HepG2 (cell line): Measurements from ENCODE around the gene SP8. TPM values are rescaled to one million over a fixed set of nuclear protein-coding genes. Genes with fewer than 3 reads are reported as not detected.

Source experiments
- ATAC-seq: fragments of 200-7000 bp; cut with Tn5 transposase; 3 replicates; pipeline ENCODE4 v1.9.1; 2020; ENCODE audit warnings: mild to moderate bottlenecking, moderate library complexity
- BruUV-seq: library from RNA; stranded (reverse); fragments of 400-500 nt; replicated peaks from 2 replicates; lab custom pipeline; 2021; lab: Mats Ljungman, UMichigan
- CTCF ChIA-PET: fragments of 300-600 bp; formaldehyde crosslinking; extraction: SDS; loops from one replicate; lab custom pipeline; 2021; ENCODE audit warnings: low total read pairs, inconsistent platforms, low intra/inter-chr PET ratio; lab: Yijun Ruan, JAX
- POLR2A ChIA-PET: fragments of 350-600 bp; sonication (Branson Sonifier 250); formaldehyde crosslinking; loops from one replicate; lab custom pipeline; 2020; ENCODE audit warnings: antibody characterized with exemption, inconsistent platforms; lab: Yijun Ruan, JAX
- DNase-seq: peaks from one replicate; pipeline ENCODE4 v3.0.0-alpha.2; 2015; ENCODE audit warnings: low spot score
- FAIRE-seq: peaks from 3 replicates; lab custom pipeline; 2011; peaks lifted over from hg19 to GRCh38; lab: Jason Lieb, UNC
- H2AFZ ChIP-seq: one replicate; pipeline ENCODE4 v1.6.1; 2011; ENCODE audit warnings: low read length, inconsistent platforms
- H3K27ac ChIP-seq: fragments of 300-600 bp; 3 replicates; pipeline ENCODE4 v1.8.0; 2011; ENCODE audit warnings: mixed run types, mild to moderate bottlenecking, mixed read lengths, low read length, inconsistent platforms; ENCODE audit not compliant: insufficient read depth; ENCODE audit errors: extremely low read length
- H3K27me3 ChIP-seq, 2 experiments: fragments of 200-600 bp in 1 of 2; 2 replicates in 1 of 2; 3 replicates in 1 of 2; pipeline versions ENCODE4 v1.6.0 to v1.8.0; 2011; ENCODE audit warnings: low read length in 2 of 2, mild to moderate bottlenecking in 2 of 2, moderate library complexity in 2 of 2, inconsistent platforms in 1 of 2; ENCODE audit not compliant: insufficient read depth in 2 of 2, control insufficient read depth in 1 of 2
- H3K36me3 ChIP-seq, 2 experiments: fragments of 200-600 bp in 1 of 2; replicated peaks in 1 of 2; 2 replicates in 1 of 2; 3 replicates in 1 of 2; pipeline versions ENCODE4 v1.5.1 to v1.8.0; 2011; ENCODE audit warnings: low read length in 2 of 2, inconsistent platforms in 1 of 2; ENCODE audit not compliant: insufficient read depth in 2 of 2, control insufficient read depth in 1 of 2
- H3K4me1 ChIP-seq: 2 replicates; pipeline ENCODE4 v1.5.1; 2012; ENCODE audit warnings: low read length, inconsistent platforms; ENCODE audit not compliant: insufficient read depth
- H3K4me2 ChIP-seq: 2 replicates; pipeline ENCODE4 v1.6.0; 2011; ENCODE audit warnings: low read depth, low read length, inconsistent platforms
- H3K4me3 ChIP-seq, 3 experiments: fragments of 200-600 bp in 1 of 3; sonication (generic), shearing (Covaris generic) in 1 of 3; replicated peaks in 1 of 3; 2 replicates each; pipeline ENCODE4 v1.5.1; 2011 to 2016; ENCODE audit warnings: low read length in 3 of 3, inconsistent platforms in 2 of 3, low read depth in 2 of 3, mild to moderate bottlenecking in 2 of 3, control low read depth in 1 of 3, mixed read lengths in 1 of 3; ENCODE audit not compliant: insufficient read depth in 1 of 3
- H3K79me2 ChIP-seq: one replicate; pipeline ENCODE4 v1.6.1; 2011; ENCODE audit warnings: low read length, inconsistent platforms; ENCODE audit not compliant: insufficient read depth
- H3K9ac ChIP-seq: 2 replicates; pipeline ENCODE4 v1.6.0; 2011; ENCODE audit warnings: mild to moderate bottlenecking, low read depth, low read length, inconsistent platforms; ENCODE audit not compliant: insufficient read depth
- H3K9me3 ChIP-seq: 2 replicates; pipeline ENCODE4 v1.5.1; 2012; ENCODE audit warnings: mild to moderate bottlenecking, low read length
- H4K20me1 ChIP-seq: 2 replicates; pipeline ENCODE4 v1.6.0; 2011; ENCODE audit warnings: inconsistent platforms, mild to moderate bottlenecking, low read length, moderate library complexity; ENCODE audit not compliant: insufficient read depth
- BHLHE40 ChIP-seq: IDR thresholded peaks from 2 replicates; pipeline ENCODE4 v1.6.1; 2011; ENCODE audit warnings: low read length, improper control_type of control experiment
- CAMTA2 ChIP-seq: sonication (generic); formaldehyde crosslinking; IDR thresholded peaks from 2 replicates; pipeline ENCODE4 v1.4.0; 2020; ENCODE audit warnings: mild to moderate bottlenecking, missing genetic modification reagents, borderline replicate concordance
- FOXK1 ChIP-seq: sonication (generic); formaldehyde crosslinking; IDR thresholded peaks from 2 replicates; pipeline ENCODE4 v1.4.0; 2020; ENCODE audit warnings: low read depth, missing genetic modification reagents, borderline replicate concordance
- FOXK2 ChIP-seq: fragments of 450-650 bp; IDR thresholded peaks from 2 replicates; pipeline ENCODE4 v1.6.1; 2016
- HIVEP1 ChIP-seq: sonication (generic); formaldehyde crosslinking; IDR thresholded peaks from 2 replicates; pipeline ENCODE4 v1.4.0; 2020; ENCODE audit warnings: mild to moderate bottlenecking, missing genetic modification reagents
- MXI1 ChIP-seq: IDR thresholded peaks from 3 replicates; pipeline ENCODE4 v1.6.1; 2012; ENCODE audit warnings: low read depth, low read length, inconsistent platforms, borderline replicate concordance
- NKX3-1 ChIP-seq: sonication (generic); formaldehyde crosslinking; IDR thresholded peaks from 2 replicates; pipeline ENCODE4 v1.5.0; 2020; ENCODE audit warnings: missing genetic modification reagents
- ONECUT2 ChIP-seq: sonication (generic); formaldehyde crosslinking; IDR thresholded peaks from 2 replicates; pipeline ENCODE4 v1.4.0; 2020; ENCODE audit warnings: missing genetic modification reagents
- POLR2AphosphoS2 ChIP-seq: IDR thresholded peaks from 2 replicates; pipeline ENCODE4 v1.6.1; 2011; ENCODE audit warnings: low read depth, low read length, improper control_type of control experiment
- SRSF1 ChIP-seq: fragments of 200-400 bp; formaldehyde crosslinking; optimal IDR thresholded peaks from 2 replicates; pipeline ENCODE3; 2017; ENCODE audit warnings: mild to moderate bottlenecking, low read depth, low read length, moderate library complexity
- YEATS2 ChIP-seq: sonication (generic); formaldehyde crosslinking; IDR thresholded peaks from 2 replicates; pipeline ENCODE4 v1.4.0; 2020; ENCODE audit warnings: missing genetic modification reagents, borderline replicate concordance
- ZNF20 ChIP-seq: sonication (generic); formaldehyde crosslinking; IDR thresholded peaks from 2 replicates; pipeline ENCODE4 v1.4.0; 2020; ENCODE audit warnings: mild to moderate bottlenecking, moderate library complexity, missing genetic modification reagents
- ZNF234 ChIP-seq: sonication (generic); formaldehyde crosslinking; conservative IDR thresholded peaks from 2 replicates; pipeline ENCODE4 v1.5.1; 2020; ENCODE audit warnings: mild to moderate bottlenecking, missing genetic modification reagents
- ZNF672 ChIP-seq: sonication (generic); formaldehyde crosslinking; IDR thresholded peaks from 2 replicates; pipeline ENCODE4 v1.8.1; 2022; ENCODE audit warnings: missing genetic modification reagents
- ZSCAN20 ChIP-seq: sonication (generic); formaldehyde crosslinking; IDR thresholded peaks from 2 replicates; pipeline ENCODE4 v1.4.0; 2020; ENCODE audit warnings: missing genetic modification reagents, mild to moderate bottlenecking, borderline replicate concordance
- WGBS: methylation state at CpG from one replicate; pipeline ENCODE4 v1.1.6; 2017; ENCODE audit warnings: low lambda C conversion rate; 5-methylcytosine and 5-hydroxymethylcytosine counted together
- in situ Hi-C: cut with HindIII; loops from 2 replicates; pipeline ENCODE4 v1.10.0; 2017; ENCODE audit warnings: low pct_unique_long_range_greater_than_20kb; ENCODE audit not compliant: extremely low pct_ligation_motif_present
- intact Hi-C: fragments of 100-400 bp; cut with micrococcal nuclease; formaldehyde crosslinking; loops from one replicate; pipeline ENCODE4 v1.10.0; 2022; ENCODE audit not compliant: unreplicated experiment
- polyA plus RNA-seq, 8 experiments: library from polyadenylated mRNA; depleted of rRNA in 3 of 8; stranded (reverse) in 7 of 8; unstranded in 1 of 8; fragments of >200 nt; fragmentation: Illumina TruSeq in 4 of 8; extraction: Trizol in 4 of 8; gene quantifications; 2 replicates each; pipeline versions ENCODE4 v1.2.1 to v1.2.3, GENCODE V29; 2011 to 2016; ENCODE audit warnings: low read depth in 4 of 8, missing spikeins in 1 of 8, mixed read lengths in 1 of 8; ENCODE audit not compliant: insufficient read depth in 1 of 8
- total RNA-seq, 5 experiments: library from RNA; depleted of rRNA; stranded (reverse); fragments of >200 nt; fragmentation: Illumina TruSeq; extraction: Trizol; gene quantifications; 2 replicates each; pipeline ENCODE4 v1.2.3, GENCODE V29; 2016; ENCODE audit warnings: low read depth in 1 of 5
- TF ChIP-seq, protein P1 (sequence below): sonication (generic); formaldehyde crosslinking; IDR thresholded peaks from 2 replicates; pipeline ENCODE4 v1.8.0; 2022; ENCODE audit warnings: mild to moderate bottlenecking, missing genetic modification reagents, moderate library complexity
- TF ChIP-seq, protein P2 (sequence below): sonication (generic); formaldehyde crosslinking; IDR thresholded peaks from 2 replicates; pipeline ENCODE4 v1.9.0; 2021; ENCODE audit warnings: missing genetic modification reagents, borderline replicate concordance

SP8 gene
- total and polyA plus RNA-seq, 2 of the 13 experiments (the other 11 are each of a cell fraction or from before 2014, with no cell fraction given): not detected

DNA sequence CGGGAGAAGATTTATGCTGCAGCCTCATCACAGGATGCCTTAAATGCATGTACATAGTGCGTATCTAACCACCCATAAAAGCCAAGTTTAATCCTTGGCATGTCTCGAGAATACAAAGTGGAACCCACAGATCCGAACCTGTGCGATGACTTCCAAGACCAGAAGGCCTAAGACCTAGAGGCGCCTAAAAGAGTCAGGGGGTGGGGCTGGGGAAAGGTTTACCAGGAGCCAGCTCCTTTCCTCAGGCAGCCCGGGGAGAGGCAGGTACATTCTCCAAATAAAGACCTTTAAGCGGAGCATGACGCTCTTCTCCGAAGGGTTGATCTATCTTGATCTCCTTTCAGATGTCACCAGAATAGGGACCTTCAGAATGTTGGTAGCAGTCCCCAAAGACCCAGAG, 9.7 kb downstream of the SP8 start:
- Histone ChIP-seq H3K9ac (no peak overlapping the region), H3K79me2 (no peaks in the 10 kb centered on the region), H3K4me2 (no peak overlapping the region), H3K36me3 (no peaks in the 10 kb centered on the region), H2AFZ (no peak overlapping the region), H3K27ac (no peak overlapping the region), H3K9me3 (no peaks in the 10 kb centered on the region), H3K4me1 (peaks cover 5% of the 10 kb centered on the region; the same call in 1 of the 2 replicates), H3K4me3 (no peak overlapping the region), H4K20me1 (no peaks in the 10 kb centered on the region), H3K27me3 (peaks cover 2 to 12% of the 10 kb centered on the region in 2 experiments; a peak in 3 of 5 replicates)
- in situ Hi-C loops (loop anchor here (5.0 to 25.0 kb wide), 3 partner anchors 475 to 988 kb away; no protein-coding TSS in a partner anchor), intact Hi-C loops (loop anchor here (5.0 kb wide), 1 partner anchor 990 kb away; no protein-coding TSS in a partner anchor)
- ChIA-PET CTCF (interaction anchor here (1.4 to 1.9 kb wide), 2 partner anchors 476 to 479 kb away, joined by 6 to 20 read pairs; no protein-coding TSS in a partner anchor), POLR2A (no interaction called here)
- WGBS: 72% methylated on average over 10 of the region's 10 CpGs
- no peak for DNase-seq
- TF ChIP-seq ZNF234 (CRISPR knock-in tag): no peak
- TF ChIP-seq POLR2AphosphoS2: no peak
- TF ChIP-seq NKX3-1 (CRISPR knock-in tag): no peak
- TF ChIP-seq SRSF1: no peak
- no peak for TF ChIP-seq YEATS2 (CRISPR knock-in tag)
- TF ChIP-seq, protein P1, sequence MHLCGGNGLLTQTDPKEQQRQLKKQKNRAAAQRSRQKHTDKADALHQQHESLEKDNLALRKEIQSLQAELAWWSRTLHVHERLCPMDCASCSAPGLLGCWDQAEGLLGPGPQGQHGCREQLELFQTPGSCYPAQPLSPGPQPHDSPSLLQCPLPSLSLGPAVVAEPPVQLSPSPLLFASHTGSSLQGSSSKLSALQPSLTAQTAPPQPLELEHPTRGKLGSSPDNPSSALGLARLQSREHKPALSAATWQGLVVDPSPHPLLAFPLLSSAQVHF: no peak
- TF ChIP-seq ZNF672 (CRISPR knock-in tag): no peak
- TF ChIP-seq MXI1: no peak
- TF ChIP-seq ONECUT2: no peak
- TF ChIP-seq FOXK2: no peak
- TF ChIP-seq, protein P2, sequence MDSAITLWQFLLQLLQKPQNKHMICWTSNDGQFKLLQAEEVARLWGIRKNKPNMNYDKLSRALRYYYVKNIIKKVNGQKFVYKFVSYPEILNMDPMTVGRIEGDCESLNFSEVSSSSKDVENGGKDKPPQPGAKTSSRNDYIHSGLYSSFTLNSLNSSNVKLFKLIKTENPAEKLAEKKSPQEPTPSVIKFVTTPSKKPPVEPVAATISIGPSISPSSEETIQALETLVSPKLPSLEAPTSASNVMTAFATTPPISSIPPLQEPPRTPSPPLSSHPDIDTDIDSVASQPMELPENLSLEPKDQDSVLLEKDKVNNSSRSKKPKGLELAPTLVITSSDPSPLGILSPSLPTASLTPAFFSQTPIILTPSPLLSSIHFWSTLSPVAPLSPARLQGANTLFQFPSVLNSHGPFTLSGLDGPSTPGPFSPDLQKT (CRISPR knock-in tag): no peak
- TF ChIP-seq HIVEP1: no peak
- no peak for TF ChIP-seq CAMTA2
- TF ChIP-seq BHLHE40: no peak
- no peak for TF ChIP-seq FOXK1 (CRISPR knock-in tag)
- TF ChIP-seq ZSCAN20 (CRISPR knock-in tag): no peak
- no peak for TF ChIP-seq ZNF20 (CRISPR knock-in tag)
- no peak for ATAC-seq
- FAIRE-seq: no peak
- BruUV-seq: no TSS peak
